Endothelial cell of umbilical vein (primary cell): ENCODE results near the gene CHL1. TPM values are rescaled to one million over a fixed set of nuclear protein-coding genes. Genes with fewer than 3 reads are reported as not detected.

ENCODE experiments used
- BruUV-seq: library from RNA; stranded (reverse); fragments of 400-500 nt; replicated peaks from 2 replicates; lab custom pipeline; 2021; lab: Mats Ljungman, UMichigan
- CTCF ChIA-PET: fragments of 300-600, 350-600 bp; sonication (Branson Sonifier 250); formaldehyde crosslinking; loops from one replicate; lab custom pipeline; 2021; ENCODE audit warnings: antibody characterized with exemption, inconsistent platforms; lab: Charles Lee
- POLR2A ChIA-PET: fragments of 300-600, 350-600 bp; sonication (Branson Sonifier 250); formaldehyde crosslinking; loops from one replicate; lab custom pipeline; 2021; ENCODE audit warnings: antibody characterized with exemption, inconsistent platforms; lab: Charles Lee
- DNase-seq: peaks from one replicate; pipeline ENCODE4 v3.0.0-alpha.2; 2011; ENCODE audit warnings: low read depth, low spot score
- FAIRE-seq: peaks from 2 replicates; lab custom pipeline; 2011; peaks lifted over from hg19 to GRCh38; lab: Jason Lieb, UNC
- H2AFZ ChIP-seq: 2 replicates; pipeline ENCODE4 v1.6.0; 2012; ENCODE audit warnings: low read depth, low read length, control low read depth, inconsistent platforms
- H3K27ac ChIP-seq: 2 replicates; pipeline ENCODE4 v1.5.1; 2011; ENCODE audit warnings: low read depth, mild to moderate bottlenecking, control low read depth, low read length, moderate library complexity; ENCODE audit not compliant: insufficient read depth
- H3K27me3 ChIP-seq, 2 experiments: 2 replicates each; pipeline versions ENCODE4 v1.6.0 to v1.6.1; 2011; ENCODE audit warnings: low read length in 2 of 2, mixed read lengths in 1 of 2; ENCODE audit not compliant: control insufficient read depth in 2 of 2, insufficient read depth in 2 of 2
- H3K36me3 ChIP-seq, 2 experiments: 2 replicates in 1 of 2; 3 replicates in 1 of 2; pipeline ENCODE4 v1.5.1; 2011; ENCODE audit warnings: low read length in 2 of 2, mild to moderate bottlenecking in 1 of 2, moderate library complexity in 1 of 2; ENCODE audit not compliant: control insufficient read depth in 2 of 2, insufficient read depth in 2 of 2; ENCODE audit errors: extremely low read depth in 1 of 2
- H3K4me1 ChIP-seq: 3 replicates; pipeline ENCODE4 v1.5.1; 2011; ENCODE audit warnings: mild to moderate bottlenecking, low read length; ENCODE audit not compliant: control insufficient read depth, insufficient read depth; ENCODE audit errors: extremely low read depth
- H3K4me2 ChIP-seq: 2 replicates; pipeline ENCODE4 v1.6.1; 2011; ENCODE audit warnings: low read length, control low read depth, mixed read lengths; ENCODE audit not compliant: insufficient read depth
- H3K4me3 ChIP-seq, 3 experiments: fragments of 200-600 bp in 1 of 3; sonication (generic), shearing (Covaris generic) in 1 of 3; replicated peaks in 1 of 3; 2 replicates each; pipeline ENCODE4 v1.5.1; 2011 to 2016; ENCODE audit warnings: control low read depth in 3 of 3, low read length in 3 of 3, mild to moderate bottlenecking in 2 of 3, inconsistent platforms in 1 of 3, low read depth in 1 of 3, moderate library complexity in 1 of 3; ENCODE audit not compliant: insufficient read depth in 1 of 3
- H3K79me2 ChIP-seq: 2 replicates; pipeline ENCODE4 v1.6.0; 2012; ENCODE audit warnings: low read length, inconsistent platforms; ENCODE audit not compliant: control insufficient read depth, insufficient read depth
- H3K9ac ChIP-seq: replicated peaks from 2 replicates; pipeline ENCODE3; 2011; ENCODE audit warnings: low read length, control low read depth; ENCODE audit not compliant: insufficient read depth; ENCODE audit errors: extremely low read depth
- H3K9me1 ChIP-seq: replicated peaks from 3 replicates; pipeline ENCODE4 v1.6.0; 2011; ENCODE audit warnings: mild to moderate bottlenecking, low read length; ENCODE audit not compliant: control insufficient read depth, insufficient read depth; ENCODE audit errors: extremely low read depth
- H3K9me3 ChIP-seq: replicated peaks from 2 replicates; pipeline ENCODE4 v1.5.1; 2012; ENCODE audit warnings: low read length, inconsistent platforms; ENCODE audit not compliant: control insufficient read depth, insufficient read depth
- H4K20me1 ChIP-seq: replicated peaks from 2 replicates; pipeline ENCODE3; 2011; ENCODE audit warnings: mild to moderate bottlenecking, low read length; ENCODE audit not compliant: control insufficient read depth, insufficient read depth; ENCODE audit errors: extremely low read depth
- EZH2 ChIP-seq: IDR thresholded peaks from 2 replicates; pipeline ENCODE4 v1.6.1; 2012; ENCODE audit warnings: borderline replicate concordance, low read depth, mild to moderate bottlenecking, moderate library complexity, low read length, inconsistent platforms; ENCODE audit not compliant: severe bottlenecking
- FOS ChIP-seq: IDR thresholded peaks from 2 replicates; pipeline ENCODE4 v1.6.1; 2011; ENCODE audit warnings: mild to moderate bottlenecking, low read length, moderate library complexity, borderline replicate concordance; ENCODE audit not compliant: insufficient read depth
- GATA2 ChIP-seq: IDR thresholded peaks from 2 replicates; pipeline ENCODE4 v1.7.0; 2011; ENCODE audit warnings: low read depth, mild to moderate bottlenecking, moderate library complexity, mixed read lengths, low read length; ENCODE audit not compliant: insufficient read length, insufficient read depth
- JUN ChIP-seq: IDR thresholded peaks from 2 replicates; pipeline ENCODE4 v1.6.1; 2011; ENCODE audit warnings: borderline replicate concordance, low read depth; ENCODE audit not compliant: insufficient read length, insufficient read depth
- MYC ChIP-seq: IDR thresholded peaks from one replicate; pipeline ENCODE4 v1.6.1; 2011; ENCODE audit warnings: mild to moderate bottlenecking, low read depth, low read length
- POLR2A ChIP-seq: IDR thresholded peaks from 2 replicates; pipeline ENCODE4 v1.6.1; 2012; ENCODE audit warnings: low read depth, mild to moderate bottlenecking, control low read depth, low read length
- POLR2AphosphoS5 ChIP-seq: IDR thresholded peaks from 2 replicates; pipeline ENCODE4 v1.6.1; 2012; ENCODE audit warnings: low read depth, mild to moderate bottlenecking, control low read depth, low read length, moderate library complexity; ENCODE audit not compliant: insufficient read depth
- dilution Hi-C: fragments of 300-500 bp; cut with MboI; formaldehyde crosslinking; loops from one replicate; pipeline ENCODE4 v1.15.0; 2019; ENCODE audit warnings: low sequenced_read_pairs; ENCODE audit not compliant: extremely low pct_ligation_motif_present
- intact Hi-C: fragments of 100-400 bp; cut with micrococcal nuclease; formaldehyde crosslinking; loops from one replicate; pipeline ENCODE4 v1.10.0; 2022
- polyA plus RNA-seq, 4 experiments: library from polyadenylated mRNA; depleted of rRNA in 3 of 4; stranded (reverse) in 3 of 4; unstranded in 1 of 4; fragments of >200 nt; gene quantifications; 2 replicates each; pipeline versions ENCODE4 v1.2.1 to v1.2.3, GENCODE V29; 2011 to 2012; ENCODE audit warnings: missing spikeins in 1 of 4
- total RNA-seq: library from RNA; stranded (reverse); gene quantifications from 2 replicates; pipeline ENCODE4 v1.2.3, GENCODE V29; 2021
- TF ChIP-seq, protein P1 (sequence below): IDR thresholded peaks from 2 replicates; pipeline ENCODE4 v1.6.1; 2011; ENCODE audit not compliant: insufficient read depth, insufficient read length
- TF ChIP-seq, protein P2 (sequence below), 2 donors: IDR thresholded peaks; 1 replicate in 1 of 2; 2 replicates in 1 of 2; pipeline ENCODE4 v1.5.1; 2011; ENCODE audit warnings: low read length in 2 of 2, mild to moderate bottlenecking in 2 of 2, moderate library complexity in 2 of 2, control low read depth in 1 of 2, inconsistent platforms in 1 of 2, low read depth in 1 of 2; ENCODE audit not compliant: insufficient read depth in 1 of 2; ENCODE audit errors: extremely low read depth in 1 of 2

Gene CHL1
- total and polyA plus RNA-seq, 2 donors (not counting 3 experiments of a cell fraction or from before 2014, with no cell fraction given): not detected

DNA sequence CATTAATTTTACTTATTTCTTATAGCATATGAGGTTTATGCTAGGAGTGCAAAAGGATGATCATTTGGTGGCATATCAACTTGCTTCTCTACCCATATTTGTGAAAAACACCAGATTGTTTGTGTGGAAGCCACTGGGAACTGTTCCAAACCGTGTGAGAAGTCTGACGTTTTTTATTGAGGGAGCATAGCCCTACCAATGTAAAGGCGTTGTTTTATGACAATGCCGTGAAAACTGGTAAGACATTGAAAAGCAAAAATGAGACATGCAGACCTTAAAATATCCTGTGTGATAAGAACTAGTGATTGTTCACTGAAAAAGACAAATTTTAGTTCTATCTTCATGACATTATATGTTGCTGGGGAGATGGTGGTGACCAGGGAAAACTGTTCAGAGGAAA is 87.8 kb downstream of the CHL1 start:
- dilution Hi-C loops: no loop called here
- CTCF ChIA-PET: no interaction called here
- intact Hi-C loops: no loop called here
- DNase-seq (no peak), FAIRE-seq (no peak)
- H3K79me2 ChIP-seq: no peaks in the 10 kb centered on the region
- no peak overlapping the region for H3K4me3 ChIP-seq
- H2AFZ ChIP-seq: no peak overlapping the region
- no peaks in the 10 kb centered on the region for H4K20me1 ChIP-seq
- BruUV-seq: no TSS peak
- H3K9ac ChIP-seq: no peak overlapping the region
- H3K9me3 ChIP-seq: no peaks in the 10 kb centered on the region
- POLR2A ChIA-PET: no interaction called here
- H3K4me2 ChIP-seq: no peak overlapping the region
- no peaks in the 10 kb centered on the region for H3K4me1 ChIP-seq
- no peak overlapping the region for H3K27ac ChIP-seq
- H3K27me3 ChIP-seq: no peaks in the 10 kb centered on the region
- H3K9me1 ChIP-seq: no peaks in the 10 kb centered on the region
- no peak for TF ChIP-seq MYC
- no peak for TF ChIP-seq POLR2A
- TF ChIP-seq, protein P1, sequence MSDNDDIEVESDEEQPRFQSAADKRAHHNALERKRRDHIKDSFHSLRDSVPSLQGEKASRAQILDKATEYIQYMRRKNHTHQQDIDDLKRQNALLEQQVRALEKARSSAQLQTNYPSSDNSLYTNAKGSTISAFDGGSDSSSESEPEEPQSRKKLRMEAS: no peak
- TF ChIP-seq EZH2: no peak
- no peaks in the 10 kb centered on the region for H3K36me3 ChIP-seq

DNA sequence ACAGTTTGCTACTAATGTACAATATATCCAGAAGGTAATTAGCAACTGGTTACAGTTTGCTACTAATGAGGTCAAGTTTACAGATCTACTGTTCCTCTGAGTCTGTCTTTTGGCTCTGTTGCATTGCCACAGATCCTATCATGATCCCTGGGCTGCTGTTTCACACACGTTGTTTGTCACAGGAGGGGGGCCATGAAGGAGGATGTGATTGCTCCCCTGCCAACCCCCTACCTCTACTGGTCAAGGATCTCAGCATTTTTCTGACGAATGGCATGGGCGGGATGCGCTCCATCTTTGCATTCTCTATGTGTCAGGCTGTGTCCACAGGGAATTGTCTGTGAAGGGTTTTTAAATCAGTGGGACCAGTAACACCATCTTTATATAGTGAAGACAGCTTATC is 91.9 kb downstream of the CHL1 start:
- CTCF ChIA-PET: no interaction called here
- no peak overlapping the region for H3K4me3 ChIP-seq
- DNase-seq: no peak
- H3K9ac ChIP-seq: no peak overlapping the region
- intact Hi-C loops: no loop called here
- no peaks in the 10 kb centered on the region for H3K27me3 ChIP-seq
- no peak for FAIRE-seq
- dilution Hi-C loops: no loop called here
- peaks cover 2% of the 10 kb centered on the region for H3K9me3 ChIP-seq
- H3K4me2 ChIP-seq: no peak overlapping the region
- POLR2A ChIA-PET: no interaction called here
- no peaks in the 10 kb centered on the region for H3K9me1 ChIP-seq
- no peaks in the 10 kb centered on the region for H3K79me2 ChIP-seq
- H2AFZ ChIP-seq: no peak overlapping the region
- H3K4me1 ChIP-seq: no peaks in the 10 kb centered on the region
- no peak overlapping the region for H3K27ac ChIP-seq
- no peaks in the 10 kb centered on the region for H3K36me3 ChIP-seq
- no peaks in the 10 kb centered on the region for H4K20me1 ChIP-seq
- BruUV-seq: no TSS peak
- no peak for TF ChIP-seq MYC
- no peak for TF ChIP-seq GATA2
- TF ChIP-seq, protein P1: no peak
- TF ChIP-seq, protein P2, sequence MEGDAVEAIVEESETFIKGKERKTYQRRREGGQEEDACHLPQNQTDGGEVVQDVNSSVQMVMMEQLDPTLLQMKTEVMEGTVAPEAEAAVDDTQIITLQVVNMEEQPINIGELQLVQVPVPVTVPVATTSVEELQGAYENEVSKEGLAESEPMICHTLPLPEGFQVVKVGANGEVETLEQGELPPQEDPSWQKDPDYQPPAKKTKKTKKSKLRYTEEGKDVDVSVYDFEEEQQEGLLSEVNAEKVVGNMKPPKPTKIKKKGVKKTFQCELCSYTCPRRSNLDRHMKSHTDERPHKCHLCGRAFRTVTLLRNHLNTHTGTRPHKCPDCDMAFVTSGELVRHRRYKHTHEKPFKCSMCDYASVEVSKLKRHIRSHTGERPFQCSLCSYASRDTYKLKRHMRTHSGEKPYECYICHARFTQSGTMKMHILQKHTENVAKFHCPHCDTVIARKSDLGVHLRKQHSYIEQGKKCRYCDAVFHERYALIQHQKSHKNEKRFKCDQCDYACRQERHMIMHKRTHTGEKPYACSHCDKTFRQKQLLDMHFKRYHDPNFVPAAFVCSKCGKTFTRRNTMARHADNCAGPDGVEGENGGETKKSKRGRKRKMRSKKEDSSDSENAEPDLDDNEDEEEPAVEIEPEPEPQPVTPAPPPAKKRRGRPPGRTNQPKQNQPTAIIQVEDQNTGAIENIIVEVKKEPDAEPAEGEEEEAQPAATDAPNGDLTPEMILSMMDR (IDR thresholded peaks at IDR 0.05; ENCODE audit: extremely low read depth in 1 of 2, insufficient read depth in 1 of 2, low read depth in 1 of 2, low read length in 2 of 2): no peak
- no peak for TF ChIP-seq EZH2
- TF ChIP-seq FOS: no peak
- no peak for TF ChIP-seq POLR2A
- no peak for TF ChIP-seq POLR2AphosphoS5
- TF ChIP-seq JUN: no peak
